ENCODE measurements around the gene PTPRG.

PTPRG gene

GRCh38 chr3:61892891-61893290, 331.5 kb downstream of the PTPRG start:
- Histone ChIP-seq H4K20me1 (ENCODE audit: control insufficient read depth, insufficient read depth, low read depth, low read length) (no peaks in the 10 kb centered on the region), H3K4me1 (ENCODE audit: control insufficient read depth, low read length) (peaks cover 68% of the 10 kb centered on the region), H3K79me2 (ENCODE audit: control insufficient read depth, low read length) (no peaks in the 10 kb centered on the region), H3K4me3 (ENCODE audit: low read length) (no peak overlapping the region), H3K9me3 (ENCODE audit: control insufficient read depth, insufficient read depth, low read length) (no peaks in the 10 kb centered on the region), H3K27ac (ENCODE audit: low read depth, low read length) (no peak overlapping the region), H3K36me3 (ENCODE audit: control insufficient read depth, low read length) (0 out of 2 replicates have a peak, but pooled peaks cover 2% of the 10 kb centered on the region), H3K9me2 (replicated peaks; ENCODE audit: control insufficient read depth, low read length) (no peaks in the 10 kb centered on the region), H3K4me2 (ENCODE audit: low read length) (no peak overlapping the region), H3K27me3 (ENCODE audit: control insufficient read depth, low read length) (no peaks in the 10 kb centered on the region), H3F3A (ENCODE audit: control insufficient read depth, insufficient read depth) (peaks cover 20% of the 10 kb centered on the region)
- no peak for TF ChIP-seq EZH2phosphoT487 (IDR thresholded peaks at IDR 0.05; ENCODE audit: borderline replicate concordance, low read length)
- TF ChIP-seq CTCF (IDR thresholded peaks at IDR 0.05; ENCODE audit: low read depth, low read length, poor library complexity, severe bottlenecking), result no peak

GRCh38 chr3:61893840-61894566, 332.6 kb downstream of the PTPRG start:
- Histone ChIP-seq H3K36me3 (ENCODE audit: control insufficient read depth, low read length) (0 out of 2 replicates have a peak, but pooled peaks cover 2% of the 10 kb centered on the region), H3K27ac (ENCODE audit: low read depth, low read length) (peak overlapping the region; percentile 90), H3K27me3 (ENCODE audit: control insufficient read depth, low read length) (no peaks in the 10 kb centered on the region), H3K9me3 (ENCODE audit: control insufficient read depth, insufficient read depth, low read length) (no peaks in the 10 kb centered on the region), H4K20me1 (ENCODE audit: control insufficient read depth, insufficient read depth, low read depth, low read length) (no peaks in the 10 kb centered on the region), H3K79me2 (ENCODE audit: control insufficient read depth, low read length) (no peaks in the 10 kb centered on the region), H3F3A (ENCODE audit: control insufficient read depth, insufficient read depth) (peaks cover 20% of the 10 kb centered on the region), H3K4me3 (ENCODE audit: low read length) (peak overlapping the region; percentile 47), H3K4me1 (ENCODE audit: control insufficient read depth, low read length) (peaks cover 73% of the 10 kb centered on the region), H3K9me2 (replicated peaks; ENCODE audit: control insufficient read depth, low read length) (no peaks in the 10 kb centered on the region), H3K4me2 (ENCODE audit: low read length) (peak overlapping the region; percentile 76)
- TF ChIP-seq CTCF (IDR thresholded peaks at IDR 0.05; ENCODE audit: low read depth, low read length, poor library complexity, severe bottlenecking) (no peak), EZH2phosphoT487 (IDR thresholded peaks at IDR 0.05; ENCODE audit: borderline replicate concordance, low read length) (no peak)

- Histone ChIP-seq H3K79me2 (ENCODE audit: control insufficient read depth, low read length) (no peaks in the 10 kb centered on the region), H3K9me3 (ENCODE audit: control insufficient read depth, insufficient read depth, low read length) (no peaks in the 10 kb centered on the region), H3K27ac (ENCODE audit: low read depth, low read length) (peak overlapping the region; percentile 90), H3K4me3 (ENCODE audit: low read length) (peak overlapping the region; percentile 51), H3K9me2 (replicated peaks; ENCODE audit: control insufficient read depth, low read length) (no peaks in the 10 kb centered on the region), H3F3A (ENCODE audit: control insufficient read depth, insufficient read depth) (peaks cover 20% of the 10 kb centered on the region), H4K20me1 (ENCODE audit: control insufficient read depth, insufficient read depth, low read depth, low read length) (no peaks in the 10 kb centered on the region), H3K4me1 (ENCODE audit: control insufficient read depth, low read length) (peaks cover 62% of the 10 kb centered on the region), H3K27me3 (ENCODE audit: control insufficient read depth, low read length) (no peaks in the 10 kb centered on the region), H3K36me3 (ENCODE audit: control insufficient read depth, low read length) (0 out of 2 replicates have a peak, but pooled peaks cover 2% of the 10 kb centered on the region), H3K4me2 (ENCODE audit: low read length) (peak overlapping the region; percentile 76)
- TF ChIP-seq CTCF (IDR thresholded peaks at IDR 0.05; ENCODE audit: low read depth, low read length, poor library complexity, severe bottlenecking), result peak; percentile 50
- no peak for TF ChIP-seq EZH2phosphoT487 (IDR thresholded peaks at IDR 0.05; ENCODE audit: borderline replicate concordance, low read length)
These were observed 333.9 kb downstream of the PTPRG start for GRCh38 chr3:61894988-61895935.

Measured in DOHH2 (cell line).